Measurements from ENCODE around the gene SYT5. TPM values are rescaled to one million over a fixed set of nuclear protein-coding genes. Genes with fewer than 3 reads are reported as not detected.

The SYT5 gene
- total and polyA plus RNA-seq, 9 of the 15 experiments (the other 6 are each of a cell fraction or from before 2014, with no cell fraction given): 1.3 to 20.9 (median 8.8) TPM

- TF ChIP-seq MGA (IDR thresholded peaks at IDR 0.05): no peak; the same call in 1 of the 2 replicates
- TF ChIP-seq ELK3 (CRISPR knock-in tag; IDR thresholded peaks at IDR 0.05): no peak
- no peak for TF ChIP-seq TFAM (CRISPR knock-in tag; conservative IDR thresholded peaks at IDR 0.05)
- TF ChIP-seq ZBTB12 (CRISPR knock-in tag; IDR thresholded peaks at IDR 0.05): peak; percentile 63; the same call in 1 of the 2 replicates
- peak; percentile 92; the same call in 1 of the 2 replicates for TF ChIP-seq FOXP4 (CRISPR knock-in tag; IDR thresholded peaks at IDR 0.05; ENCODE audit: borderline replicate concordance)
- TF ChIP-seq ARNT (IDR thresholded peaks at IDR 0.05): peak; percentile 89; a peak in 3 of 4 replicates
- TF ChIP-seq THAP12 (CRISPR knock-in tag; IDR thresholded peaks at IDR 0.05): peak; percentile 40; the same call in 1 of the 2 replicates
These were observed 36.5 kb upstream of the SYT5 start (continued) for GRCh38 chr19:55216461-55217198.
